Subcutaneous adipose tissue (tissue), 4 donors: ENCODE data around the gene LEF1. TPM values are rescaled to one million over a fixed set of nuclear protein-coding genes. Genes with fewer than 3 reads are reported as not detected.

Experiments
- CTCF ChIP-seq: fragments of 450-650 bp; IDR thresholded peaks from one replicate; pipeline ENCODE4 v1.5.1; 2016; ENCODE audit warnings: low read depth, mild to moderate bottlenecking, control low read depth, antibody characterized with exemption, moderate library complexity
- total RNA-seq, 4 donors: library from RNA; depleted of rRNA; stranded (reverse); fragments of >200 nt; gene quantifications; one replicate each; pipeline ENCODE4 v1.1.0, GENCODE V29; 2016

Gene LEF1
- total RNA-seq, 4 donors from 2014 or later: 1.1 to 6.8 (median 5.1) TPM; not detected in 1

- TF ChIP-seq CTCF: no peak
Observed at GRCh38 chr4:108033348-108033747, 135.4 kb downstream of the LEF1 start.

- TF ChIP-seq CTCF: no peak
Observed at GRCh38 chr4:108031427-108032083, 137.2 kb downstream of the LEF1 start.

- TF ChIP-seq CTCF: no peak
Observed at GRCh38 chr4:108030332-108030731, 138.4 kb downstream of the LEF1 start.

- TF ChIP-seq CTCF: no peak
Observed at GRCh38 chr4:108029731-108030130, 139.0 kb downstream of the LEF1 start.

- TF ChIP-seq CTCF: no peak
Observed at GRCh38 chr4:108029016-108029720, 139.6 kb downstream of the LEF1 start.

- no peak for TF ChIP-seq CTCF
Observed at GRCh38 chr4:108024878-108025165, 143.9 kb downstream of the LEF1 start.

GRCh38 chr4:108024085-108024877 is 144.5 kb downstream of the LEF1 start:
- no peak for TF ChIP-seq CTCF
